ENCODE data around the gene KCNH8.

Gene KCNH8

DNA sequence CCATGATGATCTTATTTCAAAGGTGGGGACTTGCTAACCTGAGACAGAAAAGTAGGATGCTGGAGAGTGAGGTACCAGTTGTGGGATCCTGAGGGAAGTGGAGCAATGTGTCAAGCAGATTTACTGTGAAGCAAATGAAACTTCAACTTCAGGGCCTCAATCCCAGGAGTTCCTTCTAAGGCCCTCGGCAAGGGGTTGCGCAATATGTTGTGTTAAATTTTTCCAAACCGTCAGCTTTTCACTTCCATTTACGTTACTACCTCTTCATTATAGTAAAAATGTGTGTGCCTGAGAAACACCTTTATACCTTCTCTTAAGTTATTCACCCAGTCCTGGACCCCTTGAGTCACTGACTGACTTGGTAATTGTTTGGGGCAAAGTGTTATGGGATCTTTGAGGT is 42.5 kb upstream of the KCNH8 start:
- Histone ChIP-seq H3K4me2 (ENCODE audit: low read length, poor library complexity, severe bottlenecking) (no peak overlapping the region), H2BK15ac (ENCODE audit: low read depth, poor library complexity, severe bottlenecking) (no peak overlapping the region), H2AFZ (ENCODE audit: low read depth, low read length) (no peak overlapping the region), H4K8ac (ENCODE audit: low read length) (no peak overlapping the region), H3K36me3 (ENCODE audit: control insufficient read depth in 1 of 2, insufficient read depth in 2 of 2, low read depth in 1 of 2, low read length in 2 of 2) (no peaks in the 10 kb centered on the region), H3K14ac (ENCODE audit: low read length in 2 of 2) (no peak overlapping the region), H2BK12ac (ENCODE audit: low read length in 2 of 2) (no peak overlapping the region), H2AK5ac (ENCODE audit: low read length, severe bottlenecking) (no peak overlapping the region), H3K4me1 (ENCODE audit: control insufficient read depth, insufficient read depth, low read depth, low read length) (no peaks in the 10 kb centered on the region), H3K27ac (ENCODE audit: low read length, poor library complexity, severe bottlenecking) (no peak overlapping the region), H3K27me3 (ENCODE audit: control insufficient read depth in 1 of 2, insufficient read depth in 1 of 2, low read length in 2 of 2) (no peaks in the 10 kb centered on the region), H3K4me3 (ENCODE audit: insufficient read depth in 1 of 2, low read depth in 1 of 2, low read length in 2 of 2) (no peak overlapping the region), H3K9me3 (ENCODE audit: control insufficient read depth, low read length) (no peaks in the 10 kb centered on the region), H3K9ac (ENCODE audit: low read length) (no peak overlapping the region), H3K79me1 (replicated peaks; ENCODE audit: low read length, poor library complexity, severe bottlenecking) (no peaks in the 10 kb centered on the region), H2BK120ac (ENCODE audit: low read depth, low read length) (no peak overlapping the region), H4K91ac (ENCODE audit: low read length) (no peak overlapping the region), H2BK5ac (ENCODE audit: low read depth, low read length, poor library complexity, severe bottlenecking) (no peak overlapping the region), H3K18ac (ENCODE audit: low read depth in 1 of 2, low read length in 2 of 2) (no peak overlapping the region), H3K4ac (ENCODE audit: low read depth in 1 of 2, low read length in 2 of 2) (no peak overlapping the region), H3K23ac (ENCODE audit: low read length in 2 of 2) (no peak overlapping the region)
- no peak for DNase-seq
- WGBS = 94% methylated on average over 3 of the region's 4 CpGs

DNA sequence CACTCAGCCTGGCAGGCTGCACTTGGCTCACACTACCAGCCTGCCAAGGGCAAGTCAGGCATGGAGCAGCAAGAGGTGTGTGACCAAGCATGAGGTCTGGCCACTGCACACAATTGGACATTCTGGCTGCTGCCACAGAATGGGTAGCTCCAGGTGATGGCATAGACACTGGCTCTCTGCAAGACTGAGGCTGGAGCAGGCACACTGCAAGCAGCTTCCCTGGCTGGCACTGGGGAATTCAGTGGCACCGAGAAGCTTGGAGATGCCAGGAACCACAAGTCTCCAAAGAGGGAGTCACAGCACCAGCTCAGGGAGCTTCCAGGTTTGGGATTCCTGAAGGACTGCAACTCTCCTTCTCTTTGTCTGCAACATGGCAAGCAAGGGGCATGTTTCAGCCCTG is 42.0 kb upstream of the KCNH8 start:
- no peak overlapping the region for H2BK5ac ChIP-seq (ENCODE audit: low read depth, low read length, poor library complexity, severe bottlenecking)

GRCh38 chr3:19107719-19108118 is 40.6 kb upstream of the KCNH8 start:
- no peak overlapping the region for H2BK5ac ChIP-seq (ENCODE audit: low read depth, low read length, poor library complexity, severe bottlenecking)
- H3K14ac ChIP-seq (ENCODE audit: low read length in 2 of 2) = no peak overlapping the region
- WGBS = 81% methylated on average over 3 of the region's 3 CpGs
- no peak overlapping the region for H4K8ac ChIP-seq (ENCODE audit: low read length)
- H2BK12ac ChIP-seq (ENCODE audit: low read length in 2 of 2) = no peak overlapping the region
- no peak overlapping the region for H2BK15ac ChIP-seq (ENCODE audit: low read depth, poor library complexity, severe bottlenecking)
- H3K9me3 ChIP-seq (ENCODE audit: control insufficient read depth, low read length) = no peaks in the 10 kb centered on the region
- H3K9ac ChIP-seq (ENCODE audit: low read length) = no peak overlapping the region
- H3K36me3 ChIP-seq (ENCODE audit: control insufficient read depth in 1 of 2, insufficient read depth in 2 of 2, low read depth in 1 of 2, low read length in 2 of 2) = no peaks in the 10 kb centered on the region
- no peak overlapping the region for H3K4me2 ChIP-seq (ENCODE audit: low read length, poor library complexity, severe bottlenecking)
- no peak overlapping the region for H3K4me3 ChIP-seq (ENCODE audit: insufficient read depth in 1 of 2, low read depth in 1 of 2, low read length in 2 of 2)
- no peak for DNase-seq
- no peaks in the 10 kb centered on the region for H3K4me1 ChIP-seq (ENCODE audit: control insufficient read depth, insufficient read depth, low read depth, low read length)
- no peak overlapping the region for H3K18ac ChIP-seq (ENCODE audit: low read depth in 1 of 2, low read length in 2 of 2)
- H3K4ac ChIP-seq (ENCODE audit: low read depth in 1 of 2, low read length in 2 of 2) = no peak overlapping the region
- no peaks in the 10 kb centered on the region for H3K79me1 ChIP-seq (replicated peaks; ENCODE audit: low read length, poor library complexity, severe bottlenecking)
- H3K27me3 ChIP-seq (ENCODE audit: control insufficient read depth in 1 of 2, insufficient read depth in 1 of 2, low read length in 2 of 2) = no peaks in the 10 kb centered on the region
- no peak overlapping the region for H2AFZ ChIP-seq (ENCODE audit: low read depth, low read length)
- no peak overlapping the region for H2BK120ac ChIP-seq (ENCODE audit: low read depth, low read length)
- no peak overlapping the region for H4K91ac ChIP-seq (ENCODE audit: low read length)
- H3K27ac ChIP-seq (ENCODE audit: low read length, poor library complexity, severe bottlenecking) = no peak overlapping the region
- no peak overlapping the region for H3K23ac ChIP-seq (ENCODE audit: low read length in 2 of 2)
- no peak overlapping the region for H2AK5ac ChIP-seq (ENCODE audit: low read length, severe bottlenecking)

More for the DNA sequence above, 42.0 kb upstream of the KCNH8 start:
- Histone ChIP-seq H2BK120ac (ENCODE audit: low read depth, low read length) (no peak overlapping the region), H3K79me1 (replicated peaks; ENCODE audit: low read length, poor library complexity, severe bottlenecking) (no peaks in the 10 kb centered on the region), H3K27ac (ENCODE audit: low read length, poor library complexity, severe bottlenecking) (no peak overlapping the region), H2AK5ac (ENCODE audit: low read length, severe bottlenecking) (no peak overlapping the region), H2BK12ac (ENCODE audit: low read length in 2 of 2) (no peak overlapping the region), H3K4ac (ENCODE audit: low read depth in 1 of 2, low read length in 2 of 2) (no peak overlapping the region), H3K4me3 (ENCODE audit: insufficient read depth in 1 of 2, low read depth in 1 of 2, low read length in 2 of 2) (no peak overlapping the region), H2BK15ac (ENCODE audit: low read depth, poor library complexity, severe bottlenecking) (no peak overlapping the region), H3K23ac (ENCODE audit: low read length in 2 of 2) (no peak overlapping the region), H3K9ac (ENCODE audit: low read length) (no peak overlapping the region), H4K8ac (ENCODE audit: low read length) (no peak overlapping the region), H4K91ac (ENCODE audit: low read length) (no peak overlapping the region), H3K36me3 (ENCODE audit: control insufficient read depth in 1 of 2, insufficient read depth in 2 of 2, low read depth in 1 of 2, low read length in 2 of 2) (no peaks in the 10 kb centered on the region), H3K14ac (ENCODE audit: low read length in 2 of 2) (no peak overlapping the region), H3K9me3 (ENCODE audit: control insufficient read depth, low read length) (no peaks in the 10 kb centered on the region), H3K4me2 (ENCODE audit: low read length, poor library complexity, severe bottlenecking) (no peak overlapping the region), H2AFZ (ENCODE audit: low read depth, low read length) (no peak overlapping the region), H3K27me3 (ENCODE audit: control insufficient read depth in 1 of 2, insufficient read depth in 1 of 2, low read length in 2 of 2) (no peaks in the 10 kb centered on the region), H3K4me1 (ENCODE audit: control insufficient read depth, insufficient read depth, low read depth, low read length) (no peaks in the 10 kb centered on the region), H3K18ac (ENCODE audit: low read depth in 1 of 2, low read length in 2 of 2) (no peak overlapping the region)
- WGBS = 86% methylated on average over 1 of the region's 1 CpG
- no peak for DNase-seq

GRCh38 chr3:19110335-19110895 is 37.9 kb upstream of the KCNH8 start:
- no peaks in the 10 kb centered on the region for H3K4me1 ChIP-seq (ENCODE audit: control insufficient read depth, insufficient read depth, low read depth, low read length)
- H3K27me3 ChIP-seq (ENCODE audit: control insufficient read depth in 1 of 2, insufficient read depth in 1 of 2, low read length in 2 of 2) = no peaks in the 10 kb centered on the region
- WGBS = 89% methylated on average over 1 of the region's 1 CpG
- no peak overlapping the region for H3K18ac ChIP-seq (ENCODE audit: low read depth in 1 of 2, low read length in 2 of 2)
- H2AFZ ChIP-seq (ENCODE audit: low read depth, low read length) = no peak overlapping the region
- H4K91ac ChIP-seq (ENCODE audit: low read length) = no peak overlapping the region
- no peak overlapping the region for H3K9ac ChIP-seq (ENCODE audit: low read length)
- H3K27ac ChIP-seq (ENCODE audit: low read length, poor library complexity, severe bottlenecking) = no peak overlapping the region
- H3K36me3 ChIP-seq (ENCODE audit: control insufficient read depth in 1 of 2, insufficient read depth in 2 of 2, low read depth in 1 of 2, low read length in 2 of 2) = no peaks in the 10 kb centered on the region
- no peak overlapping the region for H3K4me2 ChIP-seq (ENCODE audit: low read length, poor library complexity, severe bottlenecking)
- H2AK5ac ChIP-seq (ENCODE audit: low read length, severe bottlenecking) = no peak overlapping the region
- H2BK15ac ChIP-seq (ENCODE audit: low read depth, poor library complexity, severe bottlenecking) = no peak overlapping the region
- H4K8ac ChIP-seq (ENCODE audit: low read length) = no peak overlapping the region
- H3K4ac ChIP-seq (ENCODE audit: low read depth in 1 of 2, low read length in 2 of 2) = no peak overlapping the region
- no peak overlapping the region for H3K23ac ChIP-seq (ENCODE audit: low read length in 2 of 2)
- no peak overlapping the region for H2BK120ac ChIP-seq (ENCODE audit: low read depth, low read length)
- DNase-seq = no peak
- H3K14ac ChIP-seq (ENCODE audit: low read length in 2 of 2) = no peak overlapping the region
- no peaks in the 10 kb centered on the region for H3K9me3 ChIP-seq (ENCODE audit: control insufficient read depth, low read length)
- no peak overlapping the region for H2BK12ac ChIP-seq (ENCODE audit: low read length in 2 of 2)
- H3K79me1 ChIP-seq (replicated peaks; ENCODE audit: low read length, poor library complexity, severe bottlenecking) = no peaks in the 10 kb centered on the region
- no peak overlapping the region for H2BK5ac ChIP-seq (ENCODE audit: low read depth, low read length, poor library complexity, severe bottlenecking)
- H3K4me3 ChIP-seq (ENCODE audit: insufficient read depth in 1 of 2, low read depth in 1 of 2, low read length in 2 of 2) = no peak overlapping the region

Data from mesenchymal stem cell (in vitro differentiated cells and primary cell).